GM23338 (cell line): ENCODE data around the gene GP9. TPM values are rescaled to one million over a fixed set of nuclear protein-coding genes. Genes with fewer than 3 reads are reported as not detected.

Experiments
- ATAC-seq: fragments of 200-7000 bp; cut with Tn5 transposase; 3 replicates; pipeline ENCODE4 v1.9.1; 2020
- DNase-seq: peaks from one replicate; pipeline ENCODE4 v3.0.0-alpha.2; 2015; ENCODE audit warnings: low spot score
- H2AFZ ChIP-seq: fragments of 200-600 bp; sonication (generic); 2 replicates; pipeline ENCODE4 v1.8.0; 2016; ENCODE audit warnings: antibody characterized with exemption, mild to moderate bottlenecking, moderate library complexity
- H3F3A ChIP-seq: fragments of 200-600 bp; sonication (generic); replicated peaks from 2 replicates; pipeline ENCODE4 v1.8.0; 2017; ENCODE audit warnings: antibody characterized with exemption, mixed run types, low read depth
- H3K27ac ChIP-seq: fragments of 200-600 bp; sonication (generic); 2 replicates; pipeline ENCODE4 v1.6.1; 2016; ENCODE audit warnings: low read depth
- H3K27me3 ChIP-seq: fragments of 200-600 bp; sonication (generic); 2 replicates; pipeline ENCODE4 v1.8.0; 2016; ENCODE audit warnings: mild to moderate bottlenecking, mixed run types, moderate library complexity; ENCODE audit not compliant: insufficient read depth
- H3K36me3 ChIP-seq: fragments of 200-600 bp; sonication (generic); 2 replicates; pipeline ENCODE4 v1.8.0; 2016; ENCODE audit warnings: mild to moderate bottlenecking; ENCODE audit not compliant: insufficient read depth
- H3K4me1 ChIP-seq: fragments of 200-600 bp; sonication (generic); 2 replicates; pipeline ENCODE4 v1.8.0; 2016; ENCODE audit warnings: mild to moderate bottlenecking, moderate library complexity; ENCODE audit not compliant: insufficient read depth
- H3K4me2 ChIP-seq: fragments of 200-600 bp; sonication (generic); 2 replicates; pipeline ENCODE4 v1.7.1; 2017; ENCODE audit warnings: mixed run types
- H3K4me3 ChIP-seq: fragments of 200-600 bp; sonication (generic); 2 replicates; pipeline ENCODE4 v1.6.1; 2016; ENCODE audit warnings: mixed run types
- H3K79me2 ChIP-seq: fragments of 200-600 bp; sonication (generic); replicated peaks from 2 replicates; pipeline ENCODE4 v1.8.0; 2017; ENCODE audit warnings: mild to moderate bottlenecking; ENCODE audit not compliant: insufficient read depth
- H3K9me2 ChIP-seq: fragments of 200-600 bp; sonication (generic); 2 replicates; pipeline ENCODE4 v1.8.0; 2017; ENCODE audit not compliant: insufficient read depth
- H4K20me1 ChIP-seq: fragments of 200-600 bp; sonication (generic); replicated peaks from 2 replicates; pipeline ENCODE4 v1.8.0; 2017; ENCODE audit warnings: mild to moderate bottlenecking; ENCODE audit not compliant: insufficient read depth
- H3K27ac Mint-ChIP-seq: 2 replicates; pipeline ENCODE4 v1.8.0; 2020; ENCODE audit warnings: inconsistent platforms, mild to moderate bottlenecking, moderate library complexity, mixed read lengths
- H3K27me3 Mint-ChIP-seq: 3 replicates; pipeline ENCODE4 v1.8.0; 2022; ENCODE audit warnings: low read depth, mild to moderate bottlenecking, moderate library complexity, mixed read lengths, inconsistent platforms; ENCODE audit not compliant: insufficient read depth, poor library complexity
- H3K36me3 Mint-ChIP-seq: 3 replicates; pipeline ENCODE4 v1.8.0; 2021; ENCODE audit warnings: low read depth, mild to moderate bottlenecking, inconsistent platforms, moderate library complexity, mixed read lengths
- H3K4me1 Mint-ChIP-seq: 3 replicates; pipeline ENCODE4 v1.8.0; 2020; ENCODE audit warnings: mild to moderate bottlenecking, inconsistent platforms, mixed read lengths
- H3K4me3 Mint-ChIP-seq: 3 replicates; pipeline ENCODE4 v1.8.0; 2021; ENCODE audit warnings: moderate library complexity, mild to moderate bottlenecking, inconsistent platforms, mixed read lengths
- H3K9me3 Mint-ChIP-seq: 3 replicates; pipeline ENCODE4 v1.8.0; 2020; ENCODE audit warnings: moderate library complexity, mild to moderate bottlenecking, inconsistent platforms, mixed read lengths
- JUNB ChIP-seq: IDR thresholded peaks from one replicate; pipeline ENCODE4 v1.6.1; 2016; ENCODE audit warnings: antibody characterized with exemption; ENCODE audit not compliant: unreplicated experiment
- POLR2AphosphoS5 ChIP-seq: IDR thresholded peaks from 2 replicates; pipeline ENCODE4 v1.6.1; 2016; ENCODE audit warnings: antibody characterized with exemption, low read depth
- ZNF331 ChIP-seq: fragments of 250-450 bp; sonication (Bioruptor Pico); IDR thresholded peaks from 2 replicates; pipeline ENCODE4 v1.5.0; 2020; ENCODE audit warnings: low read depth, mild to moderate bottlenecking, moderate library complexity
- polyA plus RNA-seq: library from polyadenylated mRNA; unstranded; fragments of >200 nt; fragmentation: Nextera tagmentation; extraction: Ambion mirVana; gene quantifications from 2 replicates; pipeline ENCODE4 v1.2.1, GENCODE V29; 2016
- total RNA-seq: library from RNA; depleted of rRNA; stranded (reverse); fragments of >200 nt; shearing (Covaris generic); gene quantifications from 2 replicates; pipeline ENCODE4 v1.2.3, GENCODE V29; 2014
- TF ChIP-seq, protein P1 (sequence below): IDR thresholded peaks from 2 replicates; pipeline ENCODE4 v1.6.1; 2016; ENCODE audit warnings: antibody characterized with exemption
- TF ChIP-seq, protein P2 (sequence below), 2 experiments: fragments of 200-600 bp in 1 of 2; sonication (generic) in 1 of 2; conservative IDR thresholded peaks; 2 replicates each; pipeline versions ENCODE4 v1.5.1 to v1.6.1; 2016 to 2017; ENCODE audit warnings: antibody characterized with exemption in 2 of 2, low read depth in 2 of 2, mild to moderate bottlenecking in 2 of 2, moderate library complexity in 1 of 2
- TF ChIP-seq, protein P3 (sequence below): IDR thresholded peaks from one replicate; pipeline ENCODE4 v1.6.1; 2018; ENCODE audit warnings: antibody characterized with exemption; ENCODE audit not compliant: unreplicated experiment
- TF ChIP-seq, protein P4 (sequence below): fragments of 250-450 bp; sonication (Bioruptor Pico); IDR thresholded peaks from 2 replicates; pipeline ENCODE4 v1.5.0; 2020; ENCODE audit warnings: mild to moderate bottlenecking, moderate library complexity

GP9 gene
- total and polyA plus RNA-seq, 2 experiments from 2014 or later, result not detected

DNA sequence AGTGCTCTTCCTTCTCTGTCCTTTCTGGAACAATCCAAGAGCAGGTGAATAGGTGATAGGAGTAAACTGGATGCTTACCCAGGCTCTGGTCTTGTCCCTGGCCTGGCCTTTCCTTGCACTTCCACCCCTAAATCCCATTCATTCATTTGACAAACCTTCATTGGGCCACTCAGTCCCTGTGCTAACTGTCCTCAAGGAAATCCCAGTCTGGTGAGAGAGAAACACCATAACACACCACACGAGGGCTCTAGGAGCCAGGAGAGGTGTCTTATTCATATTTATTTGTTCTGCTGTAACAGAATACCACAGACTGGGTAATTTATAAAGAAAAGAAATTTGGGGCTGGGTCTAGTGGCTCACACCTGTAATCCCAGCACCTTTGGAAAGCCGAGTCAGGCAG lies 36.7 kb upstream of the GP9 start:
- Histone ChIP-seq H4K20me1 (no peaks in the 10 kb centered on the region), H3K27ac (no peak overlapping the region), H3F3A (no peaks in the 10 kb centered on the region), H3K79me2 (no peaks in the 10 kb centered on the region), H3K36me3 (no peaks in the 10 kb centered on the region), H3K9me2 (no peaks in the 10 kb centered on the region), H3K4me3 (no peak overlapping the region), H3K4me2 (no peak overlapping the region), H3K4me1 (no peaks in the 10 kb centered on the region), H3K27me3 (peaks cover 26% of the 10 kb centered on the region), H2AFZ (no peak overlapping the region)
- TF ChIP-seq, protein P1, sequence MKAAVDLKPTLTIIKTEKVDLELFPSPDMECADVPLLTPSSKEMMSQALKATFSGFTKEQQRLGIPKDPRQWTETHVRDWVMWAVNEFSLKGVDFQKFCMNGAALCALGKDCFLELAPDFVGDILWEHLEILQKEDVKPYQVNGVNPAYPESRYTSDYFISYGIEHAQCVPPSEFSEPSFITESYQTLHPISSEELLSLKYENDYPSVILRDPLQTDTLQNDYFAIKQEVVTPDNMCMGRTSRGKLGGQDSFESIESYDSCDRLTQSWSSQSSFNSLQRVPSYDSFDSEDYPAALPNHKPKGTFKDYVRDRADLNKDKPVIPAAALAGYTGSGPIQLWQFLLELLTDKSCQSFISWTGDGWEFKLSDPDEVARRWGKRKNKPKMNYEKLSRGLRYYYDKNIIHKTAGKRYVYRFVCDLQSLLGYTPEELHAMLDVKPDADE, result no peak
- TF ChIP-seq, protein P2, sequence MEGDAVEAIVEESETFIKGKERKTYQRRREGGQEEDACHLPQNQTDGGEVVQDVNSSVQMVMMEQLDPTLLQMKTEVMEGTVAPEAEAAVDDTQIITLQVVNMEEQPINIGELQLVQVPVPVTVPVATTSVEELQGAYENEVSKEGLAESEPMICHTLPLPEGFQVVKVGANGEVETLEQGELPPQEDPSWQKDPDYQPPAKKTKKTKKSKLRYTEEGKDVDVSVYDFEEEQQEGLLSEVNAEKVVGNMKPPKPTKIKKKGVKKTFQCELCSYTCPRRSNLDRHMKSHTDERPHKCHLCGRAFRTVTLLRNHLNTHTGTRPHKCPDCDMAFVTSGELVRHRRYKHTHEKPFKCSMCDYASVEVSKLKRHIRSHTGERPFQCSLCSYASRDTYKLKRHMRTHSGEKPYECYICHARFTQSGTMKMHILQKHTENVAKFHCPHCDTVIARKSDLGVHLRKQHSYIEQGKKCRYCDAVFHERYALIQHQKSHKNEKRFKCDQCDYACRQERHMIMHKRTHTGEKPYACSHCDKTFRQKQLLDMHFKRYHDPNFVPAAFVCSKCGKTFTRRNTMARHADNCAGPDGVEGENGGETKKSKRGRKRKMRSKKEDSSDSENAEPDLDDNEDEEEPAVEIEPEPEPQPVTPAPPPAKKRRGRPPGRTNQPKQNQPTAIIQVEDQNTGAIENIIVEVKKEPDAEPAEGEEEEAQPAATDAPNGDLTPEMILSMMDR (conservative IDR thresholded peaks at IDR 0.05; ENCODE audit: low read depth in 2 of 2), result peak; percentile 15 to 22; a peak in 1 of 4 replicates
- TF ChIP-seq POLR2AphosphoS5, result no peak
- peaks cover 30% of the 10 kb centered on the region for H3K27me3 Mint-ChIP-seq
- H3K4me1 Mint-ChIP-seq, result peaks cover 3% of the 10 kb centered on the region; the same call in 1 of the 3 replicates
- ATAC-seq (no peak), DNase-seq (no peak)
- no peak overlapping the region for H3K27ac Mint-ChIP-seq
- peaks cover 7% of the 10 kb centered on the region; the same call in 2 of the 3 replicates for H3K9me3 Mint-ChIP-seq
- H3K4me3 Mint-ChIP-seq, result no peak overlapping the region
- H3K36me3 Mint-ChIP-seq, result no peaks in the 10 kb centered on the region

DNA sequence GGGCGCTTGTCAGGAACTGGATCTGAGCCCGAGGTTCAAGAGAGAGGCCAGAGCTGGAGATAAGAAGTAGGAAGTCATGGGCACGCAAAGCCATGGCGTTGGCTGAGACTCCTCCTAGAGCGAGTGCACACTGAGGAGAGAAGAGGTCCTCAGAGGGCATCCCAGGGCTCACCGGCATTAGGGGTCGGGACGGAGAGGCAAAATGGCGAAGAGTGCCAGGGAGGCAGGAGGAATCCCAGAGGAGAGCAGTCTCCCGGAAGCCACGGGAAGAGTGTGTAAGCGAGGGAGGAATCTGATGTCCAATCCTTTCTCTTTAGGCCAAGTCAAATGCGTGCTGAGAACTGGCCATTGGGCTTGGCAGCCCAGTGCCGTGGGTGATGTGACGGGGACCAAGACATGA lies 35.5 kb upstream of the GP9 start:
- Mint-ChIP-seq H3K27me3 (peaks cover 30% of the 10 kb centered on the region), H3K36me3 (no peaks in the 10 kb centered on the region), H3K4me3 (no peak overlapping the region), H3K4me1 (peaks cover 3% of the 10 kb centered on the region; the same call in 1 of the 3 replicates), H3K27ac (no peak overlapping the region), H3K9me3 (peaks cover 10% of the 10 kb centered on the region; the same call in 2 of the 3 replicates)
- Histone ChIP-seq H3K4me3 (no peak overlapping the region), H4K20me1 (no peaks in the 10 kb centered on the region), H3K9me2 (no peaks in the 10 kb centered on the region), H3K4me1 (no peaks in the 10 kb centered on the region), H3K4me2 (no peak overlapping the region), H3K79me2 (no peaks in the 10 kb centered on the region), H2AFZ (no peak overlapping the region), H3K36me3 (no peaks in the 10 kb centered on the region), H3K27me3 (peaks cover 26% of the 10 kb centered on the region), H3K27ac (no peak overlapping the region), H3F3A (no peaks in the 10 kb centered on the region)
- no peak for DNase-seq
- ATAC-seq, result no peak
- TF ChIP-seq, protein P3, sequence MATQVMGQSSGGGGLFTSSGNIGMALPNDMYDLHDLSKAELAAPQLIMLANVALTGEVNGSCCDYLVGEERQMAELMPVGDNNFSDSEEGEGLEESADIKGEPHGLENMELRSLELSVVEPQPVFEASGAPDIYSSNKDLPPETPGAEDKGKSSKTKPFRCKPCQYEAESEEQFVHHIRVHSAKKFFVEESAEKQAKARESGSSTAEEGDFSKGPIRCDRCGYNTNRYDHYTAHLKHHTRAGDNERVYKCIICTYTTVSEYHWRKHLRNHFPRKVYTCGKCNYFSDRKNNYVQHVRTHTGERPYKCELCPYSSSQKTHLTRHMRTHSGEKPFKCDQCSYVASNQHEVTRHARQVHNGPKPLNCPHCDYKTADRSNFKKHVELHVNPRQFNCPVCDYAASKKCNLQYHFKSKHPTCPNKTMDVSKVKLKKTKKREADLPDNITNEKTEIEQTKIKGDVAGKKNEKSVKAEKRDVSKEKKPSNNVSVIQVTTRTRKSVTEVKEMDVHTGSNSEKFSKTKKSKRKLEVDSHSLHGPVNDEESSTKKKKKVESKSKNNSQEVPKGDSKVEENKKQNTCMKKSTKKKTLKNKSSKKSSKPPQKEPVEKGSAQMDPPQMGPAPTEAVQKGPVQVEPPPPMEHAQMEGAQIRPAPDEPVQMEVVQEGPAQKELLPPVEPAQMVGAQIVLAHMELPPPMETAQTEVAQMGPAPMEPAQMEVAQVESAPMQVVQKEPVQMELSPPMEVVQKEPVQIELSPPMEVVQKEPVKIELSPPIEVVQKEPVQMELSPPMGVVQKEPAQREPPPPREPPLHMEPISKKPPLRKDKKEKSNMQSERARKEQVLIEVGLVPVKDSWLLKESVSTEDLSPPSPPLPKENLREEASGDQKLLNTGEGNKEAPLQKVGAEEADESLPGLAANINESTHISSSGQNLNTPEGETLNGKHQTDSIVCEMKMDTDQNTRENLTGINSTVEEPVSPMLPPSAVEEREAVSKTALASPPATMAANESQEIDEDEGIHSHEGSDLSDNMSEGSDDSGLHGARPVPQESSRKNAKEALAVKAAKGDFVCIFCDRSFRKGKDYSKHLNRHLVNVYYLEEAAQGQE, result no peak
- no peak for TF ChIP-seq POLR2AphosphoS5
- TF ChIP-seq, protein P1, result no peak
- no peak for TF ChIP-seq ZNF331
- TF ChIP-seq, protein P4, sequence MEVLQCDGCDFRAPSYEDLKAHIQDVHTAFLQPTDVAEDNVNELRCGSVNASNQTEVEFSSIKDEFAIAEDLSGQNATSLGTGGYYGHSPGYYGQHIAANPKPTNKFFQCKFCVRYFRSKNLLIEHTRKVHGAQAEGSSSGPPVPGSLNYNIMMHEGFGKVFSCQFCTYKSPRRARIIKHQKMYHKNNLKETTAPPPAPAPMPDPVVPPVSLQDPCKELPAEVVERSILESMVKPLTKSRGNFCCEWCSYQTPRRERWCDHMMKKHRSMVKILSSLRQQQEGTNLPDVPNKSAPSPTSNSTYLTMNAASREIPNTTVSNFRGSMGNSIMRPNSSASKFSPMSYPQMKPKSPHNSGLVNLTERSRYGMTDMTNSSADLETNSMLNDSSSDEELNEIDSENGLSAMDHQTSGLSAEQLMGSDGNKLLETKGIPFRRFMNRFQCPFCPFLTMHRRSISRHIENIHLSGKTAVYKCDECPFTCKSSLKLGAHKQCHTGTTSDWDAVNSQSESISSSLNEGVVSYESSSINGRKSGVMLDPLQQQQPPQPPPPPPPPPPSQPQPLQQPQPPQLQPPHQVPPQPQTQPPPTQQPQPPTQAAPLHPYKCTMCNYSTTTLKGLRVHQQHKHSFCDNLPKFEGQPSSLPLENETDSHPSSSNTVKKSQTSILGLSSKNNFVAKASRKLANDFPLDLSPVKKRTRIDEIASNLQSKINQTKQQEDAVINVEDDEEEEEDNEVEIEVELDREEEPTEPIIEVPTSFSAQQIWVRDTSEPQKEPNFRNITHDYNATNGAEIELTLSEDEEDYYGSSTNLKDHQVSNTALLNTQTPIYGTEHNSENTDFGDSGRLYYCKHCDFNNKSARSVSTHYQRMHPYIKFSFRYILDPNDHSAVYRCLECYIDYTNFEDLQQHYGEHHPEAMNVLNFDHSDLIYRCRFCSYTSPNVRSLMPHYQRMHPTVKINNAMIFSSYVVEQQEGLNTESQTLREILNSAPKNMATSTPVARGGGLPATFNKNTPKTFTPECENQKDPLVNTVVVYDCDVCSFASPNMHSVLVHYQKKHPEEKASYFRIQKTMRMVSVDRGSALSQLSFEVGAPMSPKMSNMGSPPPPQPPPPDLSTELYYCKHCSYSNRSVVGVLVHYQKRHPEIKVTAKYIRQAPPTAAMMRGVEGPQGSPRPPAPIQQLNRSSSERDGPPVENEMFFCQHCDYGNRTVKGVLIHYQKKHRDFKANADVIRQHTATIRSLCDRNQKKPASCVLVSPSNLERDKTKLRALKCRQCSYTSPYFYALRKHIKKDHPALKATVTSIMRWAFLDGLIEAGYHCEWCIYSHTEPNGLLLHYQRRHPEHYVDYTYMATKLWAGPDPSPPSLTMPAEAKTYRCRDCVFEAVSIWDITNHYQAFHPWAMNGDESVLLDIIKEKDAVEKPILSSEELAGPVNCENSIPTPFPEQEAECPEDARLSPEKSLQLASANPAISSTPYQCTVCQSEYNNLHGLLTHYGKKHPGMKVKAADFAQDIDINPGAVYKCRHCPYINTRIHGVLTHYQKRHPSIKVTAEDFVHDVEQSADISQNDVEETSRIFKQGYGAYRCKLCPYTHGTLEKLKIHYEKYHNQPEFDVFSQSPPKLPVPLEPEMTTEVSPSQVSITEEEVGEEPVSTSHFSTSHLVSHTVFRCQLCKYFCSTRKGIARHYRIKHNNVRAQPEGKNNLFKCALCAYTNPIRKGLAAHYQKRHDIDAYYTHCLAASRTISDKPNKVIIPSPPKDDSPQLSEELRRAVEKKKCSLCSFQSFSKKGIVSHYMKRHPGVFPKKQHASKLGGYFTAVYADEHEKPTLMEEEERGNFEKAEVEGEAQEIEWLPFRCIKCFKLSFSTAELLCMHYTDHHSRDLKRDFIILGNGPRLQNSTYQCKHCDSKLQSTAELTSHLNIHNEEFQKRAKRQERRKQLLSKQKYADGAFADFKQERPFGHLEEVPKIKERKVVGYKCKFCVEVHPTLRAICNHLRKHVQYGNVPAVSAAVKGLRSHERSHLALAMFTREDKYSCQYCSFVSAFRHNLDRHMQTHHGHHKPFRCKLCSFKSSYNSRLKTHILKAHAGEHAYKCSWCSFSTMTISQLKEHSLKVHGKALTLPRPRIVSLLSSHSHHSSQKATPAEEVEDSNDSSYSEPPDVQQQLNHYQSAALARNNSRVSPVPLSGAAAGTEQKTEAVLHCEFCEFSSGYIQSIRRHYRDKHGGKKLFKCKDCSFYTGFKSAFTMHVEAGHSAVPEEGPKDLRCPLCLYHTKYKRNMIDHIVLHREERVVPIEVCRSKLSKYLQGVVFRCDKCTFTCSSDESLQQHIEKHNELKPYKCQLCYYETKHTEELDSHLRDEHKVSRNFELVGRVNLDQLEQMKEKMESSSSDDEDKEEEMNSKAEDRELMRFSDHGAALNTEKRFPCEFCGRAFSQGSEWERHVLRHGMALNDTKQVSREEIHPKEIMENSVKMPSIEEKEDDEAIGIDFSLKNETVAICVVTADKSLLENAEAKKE, result no peak
- TF ChIP-seq JUNB, result no peak
